Cardiac muscle cell (in vitro differentiated cells and primary cell): ENCODE measurements around the gene PCDHGB1. TPM values are rescaled to one million over a fixed set of nuclear protein-coding genes. Genes with fewer than 3 reads are reported as not detected.
"Not testable (repeated sequence)": the region's sequence is repeated elsewhere in the genome, so short reads cannot be mapped to it uniquely, and the experiment has no call there.

Experiments
- DNase-seq, 2 donors: peaks; one replicate each; pipeline versions ENCODE4 v3.0.0 to v3.0.0-alpha.2; 2010 to 2017; ENCODE audit warnings: low read depth in 1 of 2, low spot score in 1 of 2
- H3K27ac ChIP-seq: fragments of 200-600 bp; sonication (generic); 2 replicates; pipeline ENCODE4 v1.5.1; 2016
- H3K27me3 ChIP-seq: fragments of 200-600 bp; sonication (generic); 2 replicates; pipeline ENCODE4 v1.6.0; 2016; ENCODE audit warnings: control low read depth
- H3K36me3 ChIP-seq: fragments of 200-600 bp; sonication (generic); 2 replicates; pipeline ENCODE4 v1.5.1; 2016; ENCODE audit warnings: control low read depth
- H3K4me1 ChIP-seq: fragments of 200-600 bp; sonication (generic); 2 replicates; pipeline ENCODE4 v1.8.1; 2017; ENCODE audit warnings: low read depth, mild to moderate bottlenecking, mixed run types
- H3K4me3 ChIP-seq: fragments of 200-600 bp; sonication (generic); 2 replicates; pipeline ENCODE4 v1.5.1; 2016; ENCODE audit warnings: mild to moderate bottlenecking
- H3K9me3 ChIP-seq: fragments of 200-600 bp; sonication (generic); 2 replicates; pipeline ENCODE4 v1.5.1; 2017; ENCODE audit warnings: low read depth, mild to moderate bottlenecking, control low read depth
- polyA plus RNA-seq: library from polyadenylated mRNA; unstranded; fragments of >200 nt; fragmentation: Nextera tagmentation; extraction: Ambion mirVana; gene quantifications from 2 replicates; pipeline ENCODE4 v1.2.1, GENCODE V29; 2016
- total RNA-seq: library from RNA; depleted of rRNA; stranded (reverse); fragments of >200 nt; gene quantifications from 2 replicates; pipeline ENCODE4 v1.2.3, GENCODE V29; 2016
- TF ChIP-seq, protein P1 (sequence below): IDR thresholded peaks from 2 replicates; pipeline ENCODE4 v1.5.1; 2012; ENCODE audit warnings: low read depth, mild to moderate bottlenecking, low read length

Gene PCDHGB1
- total and polyA plus RNA-seq, 2 experiments from 2014 or later: 0.32 to 3.7 TPM

DNA sequence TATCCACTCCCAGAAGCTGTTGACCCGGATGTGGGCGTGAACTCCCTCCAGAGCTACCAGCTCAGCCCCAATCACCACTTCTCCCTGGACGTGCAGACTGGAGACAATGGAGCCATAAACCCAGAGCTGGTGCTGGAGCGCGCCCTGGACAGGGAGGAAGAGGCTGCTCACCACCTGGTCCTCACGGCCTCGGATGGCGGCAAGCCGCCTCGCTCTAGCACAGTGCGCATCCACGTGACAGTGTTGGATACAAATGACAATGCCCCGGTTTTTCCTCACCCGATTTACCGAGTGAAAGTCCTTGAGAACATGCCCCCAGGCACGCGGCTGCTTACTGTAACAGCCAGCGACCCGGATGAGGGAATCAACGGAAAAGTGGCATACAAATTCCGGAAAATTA, 43.4 kb downstream of the PCDHGB1 start:
- peaks cover 7% of the 10 kb centered on the region for H3K9me3 ChIP-seq
- TF ChIP-seq, protein P1, sequence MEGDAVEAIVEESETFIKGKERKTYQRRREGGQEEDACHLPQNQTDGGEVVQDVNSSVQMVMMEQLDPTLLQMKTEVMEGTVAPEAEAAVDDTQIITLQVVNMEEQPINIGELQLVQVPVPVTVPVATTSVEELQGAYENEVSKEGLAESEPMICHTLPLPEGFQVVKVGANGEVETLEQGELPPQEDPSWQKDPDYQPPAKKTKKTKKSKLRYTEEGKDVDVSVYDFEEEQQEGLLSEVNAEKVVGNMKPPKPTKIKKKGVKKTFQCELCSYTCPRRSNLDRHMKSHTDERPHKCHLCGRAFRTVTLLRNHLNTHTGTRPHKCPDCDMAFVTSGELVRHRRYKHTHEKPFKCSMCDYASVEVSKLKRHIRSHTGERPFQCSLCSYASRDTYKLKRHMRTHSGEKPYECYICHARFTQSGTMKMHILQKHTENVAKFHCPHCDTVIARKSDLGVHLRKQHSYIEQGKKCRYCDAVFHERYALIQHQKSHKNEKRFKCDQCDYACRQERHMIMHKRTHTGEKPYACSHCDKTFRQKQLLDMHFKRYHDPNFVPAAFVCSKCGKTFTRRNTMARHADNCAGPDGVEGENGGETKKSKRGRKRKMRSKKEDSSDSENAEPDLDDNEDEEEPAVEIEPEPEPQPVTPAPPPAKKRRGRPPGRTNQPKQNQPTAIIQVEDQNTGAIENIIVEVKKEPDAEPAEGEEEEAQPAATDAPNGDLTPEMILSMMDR: no peak
- H3K4me1 ChIP-seq: no peaks in the 10 kb centered on the region
- H3K27ac ChIP-seq: no peak overlapping the region
- no peaks in the 10 kb centered on the region for H3K27me3 ChIP-seq
- H3K36me3 ChIP-seq: no peaks in the 10 kb centered on the region
- no peak for DNase-seq
- no peak overlapping the region for H3K4me3 ChIP-seq

DNA sequence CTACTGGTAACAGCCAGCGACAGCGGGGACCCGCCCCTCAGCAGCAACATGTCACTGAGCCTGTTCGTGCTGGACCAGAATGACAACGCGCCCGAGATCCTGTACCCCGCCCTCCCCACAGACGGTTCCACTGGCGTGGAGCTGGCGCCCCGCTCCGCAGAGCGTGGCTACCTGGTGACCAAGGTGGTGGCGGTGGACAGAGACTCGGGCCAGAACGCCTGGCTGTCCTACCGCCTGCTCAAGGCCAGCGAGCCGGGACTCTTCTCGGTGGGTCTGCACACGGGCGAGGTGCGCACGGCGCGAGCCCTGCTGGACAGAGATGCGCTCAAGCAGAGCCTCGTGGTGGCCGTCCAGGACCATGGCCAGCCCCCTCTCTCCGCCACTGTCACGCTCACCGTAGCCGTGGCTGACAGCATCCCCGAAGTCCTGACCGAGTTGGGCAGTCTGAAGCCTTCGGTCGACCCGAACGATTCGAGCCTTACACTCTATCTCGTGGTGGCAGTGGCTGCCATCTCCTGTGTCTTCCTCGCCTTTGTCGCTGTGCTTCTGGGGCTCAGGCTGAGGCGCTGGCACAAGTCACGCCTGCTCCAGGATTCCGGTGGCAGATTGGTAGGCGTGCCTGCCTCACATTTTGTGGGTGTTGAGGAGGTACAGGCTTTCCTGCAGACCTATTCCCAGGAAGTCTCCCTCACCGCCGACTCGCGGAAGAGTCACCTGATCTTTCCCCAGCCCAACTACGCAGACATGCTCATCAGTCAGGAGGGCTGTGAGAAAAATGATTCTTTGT, 44.7 kb downstream of the PCDHGB1 start:
- not testable (repeated sequence) for H3K36me3 ChIP-seq, H3K4me1 ChIP-seq, DNase-seq, H3K27ac ChIP-seq, H3K9me3 ChIP-seq, H3K4me3 ChIP-seq, H3K27me3 ChIP-seq

DNA sequence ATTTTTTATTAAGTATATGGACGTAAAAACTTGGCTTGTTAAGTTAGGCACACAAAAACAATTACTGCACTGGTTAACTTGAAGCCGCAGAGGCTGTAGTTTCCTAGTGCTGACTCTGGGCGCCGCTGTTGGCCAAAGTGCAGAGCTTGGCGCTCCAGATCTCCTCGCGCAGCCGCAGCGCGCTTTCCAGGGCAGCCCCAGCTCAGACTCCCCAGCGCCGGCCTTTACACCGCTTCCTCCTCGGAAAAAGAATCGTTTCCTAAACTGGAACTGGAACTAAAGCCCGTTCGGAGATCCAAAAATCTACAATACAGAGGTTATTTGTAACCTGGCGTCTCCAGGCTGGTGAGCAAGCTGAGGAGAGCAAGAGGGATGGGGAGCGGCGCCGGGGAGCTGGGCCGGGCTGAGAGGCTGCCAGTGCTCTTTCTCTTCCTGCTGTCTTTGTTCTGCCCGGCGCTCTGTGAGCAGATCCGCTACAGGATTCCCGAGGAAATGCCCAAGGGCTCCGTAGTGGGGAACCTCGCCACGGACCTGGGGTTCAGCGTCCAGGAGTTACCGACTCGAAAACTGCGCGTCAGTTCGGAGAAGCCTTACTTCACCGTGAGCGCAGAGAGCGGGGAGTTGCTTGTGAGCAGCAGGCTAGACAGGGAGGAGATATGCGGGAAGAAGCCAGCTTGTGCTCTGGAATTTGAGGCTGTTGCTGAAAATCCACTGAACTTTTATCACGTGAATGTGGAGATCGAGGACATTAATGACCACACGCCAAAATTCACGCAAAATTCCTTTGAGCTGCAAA, 48.1 kb downstream of the PCDHGB1 start, which contains the start of gene PCDHGB5:
TSS of gene PCDHGB5 (plus strand) at position 192 of the 796 bp plus-strand sequence. CDS start at position 373, 181 bp downstream.
- peak in 1 of 2 donors; percentile 60 for DNase-seq
- H3K27ac ChIP-seq, H3K27me3 ChIP-seq, H3K36me3 ChIP-seq, H3K4me1 ChIP-seq, H3K4me3 ChIP-seq, H3K9me3 ChIP-seq: not testable (repeated sequence)
- TF ChIP-seq, protein P1: peak; percentile 58

DNA sequence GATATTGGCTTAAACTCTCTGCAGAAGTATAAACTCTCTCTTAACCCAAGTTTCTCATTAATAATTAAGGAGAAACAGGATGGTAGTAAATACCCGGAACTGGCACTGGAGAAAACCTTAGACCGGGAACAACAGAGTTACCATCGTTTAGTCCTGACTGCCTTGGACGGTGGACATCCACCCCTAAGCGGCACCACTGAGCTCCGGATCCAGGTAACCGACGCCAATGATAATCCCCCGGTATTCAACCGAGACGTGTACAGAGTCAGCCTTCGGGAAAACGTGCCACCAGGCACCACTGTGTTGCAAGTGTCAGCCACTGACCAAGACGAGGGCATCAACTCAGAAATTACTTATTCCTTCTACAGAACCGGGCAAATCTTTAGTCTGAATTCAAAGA, 48.7 kb downstream of the PCDHGB1 start:
- DNase-seq: no peak
- Histone ChIP-seq H3K36me3 (no peaks in the 10 kb centered on the region), H3K4me3 (no peak overlapping the region), H3K4me1 (no peaks in the 10 kb centered on the region), H3K27me3 (no peaks in the 10 kb centered on the region), H3K9me3 (no peaks in the 10 kb centered on the region), H3K27ac (no peak overlapping the region)
- TF ChIP-seq, protein P1: no peak

DNA sequence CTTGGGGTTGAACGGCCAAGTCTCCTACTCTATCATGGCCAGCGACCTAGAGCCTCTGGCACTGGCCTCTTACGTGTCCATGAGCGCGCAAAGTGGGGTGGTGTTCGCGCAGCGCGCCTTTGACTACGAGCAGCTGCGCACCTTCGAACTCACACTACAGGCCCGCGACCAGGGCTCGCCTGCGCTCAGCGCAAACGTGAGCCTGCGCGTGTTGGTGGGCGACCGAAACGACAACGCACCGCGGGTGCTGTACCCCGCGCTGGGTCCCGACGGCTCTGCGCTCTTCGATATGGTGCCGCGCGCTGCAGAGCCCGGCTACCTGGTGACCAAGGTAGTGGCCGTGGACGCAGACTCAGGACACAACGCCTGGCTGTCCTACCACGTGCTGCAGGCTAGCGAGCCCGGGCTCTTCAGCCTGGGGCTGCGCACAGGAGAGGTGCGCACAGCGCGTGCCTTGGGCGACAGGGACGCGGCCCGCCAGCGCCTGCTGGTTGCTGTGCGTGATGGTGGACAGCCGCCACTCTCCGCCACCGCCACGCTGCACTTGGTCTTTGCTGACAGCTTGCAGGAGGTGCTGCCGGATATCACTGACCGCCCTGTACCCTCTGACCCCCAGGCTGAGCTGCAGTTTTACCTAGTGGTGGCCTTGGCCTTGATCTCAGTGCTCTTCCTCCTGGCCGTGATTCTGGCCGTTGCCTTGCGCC, 49.8 kb downstream of the PCDHGB1 start:
- TF ChIP-seq, protein P1: no peak
- no peaks in the 10 kb centered on the region for H3K4me1 ChIP-seq
- H3K27me3 ChIP-seq: no peaks in the 10 kb centered on the region
- H3K36me3 ChIP-seq: no peaks in the 10 kb centered on the region
- no peak overlapping the region for H3K27ac ChIP-seq
- DNase-seq: no peak
- no peak overlapping the region for H3K4me3 ChIP-seq
- H3K9me3 ChIP-seq: no peaks in the 10 kb centered on the region

Other genes with a start within 250 kb of the PCDHGB1 start
Only the 30 nearest of the 37 such genes appear.
- gene PCDHB9, start 162.9 kb upstream of the PCDHGB1 start, total RNA-seq: 7.4 and 7.9 TPM in 2 replicates
- gene PCDHB9, start 162.9 kb upstream of the PCDHGB1 start, polyA plus RNA-seq: 2.5 and 2.9 TPM in 2 replicates
- gene PCDHB10, start 157.7 kb upstream of the PCDHGB1 start, total RNA-seq: 8.8 and 10.9 TPM in 2 replicates
- 7.8 and 9.0 TPM in 2 replicates for gene PCDHB10, start 157.7 kb upstream of the PCDHGB1 start, polyA plus RNA-seq
- 4.7 and 8.6 TPM in 2 replicates for gene PCDHB11, start 150.5 kb upstream of the PCDHGB1 start, total RNA-seq
- gene PCDHB11, start 150.5 kb upstream of the PCDHGB1 start, polyA plus RNA-seq: 2.4 and 3.1 TPM in 2 replicates
- 9.5 and 17.7 TPM in 2 replicates for gene PCDHB12, start 141.4 kb upstream of the PCDHGB1 start, total RNA-seq
- gene PCDHB12, start 141.4 kb upstream of the PCDHGB1 start, polyA plus RNA-seq: 2.1 and 3.5 TPM in 2 replicates
- gene PCDHB13, start 136.2 kb upstream of the PCDHGB1 start, total RNA-seq: 7.8 and 8.4 TPM in 2 replicates
- 1.3 and 3.1 TPM in 2 replicates for gene PCDHB13, start 136.2 kb upstream of the PCDHGB1 start, polyA plus RNA-seq
- 17.3 and 21.2 TPM in 2 replicates for gene PCDHB14, start 126.8 kb upstream of the PCDHGB1 start, total RNA-seq
- 8.1 and 11.8 TPM in 2 replicates for gene PCDHB14, start 126.8 kb upstream of the PCDHGB1 start, polyA plus RNA-seq
- gene PCDHB15, start 104.7 kb upstream of the PCDHGB1 start, total RNA-seq: 21.3 and 32.4 TPM in 2 replicates
- 13.3 and 19.3 TPM in 2 replicates for gene PCDHB15, start 104.7 kb upstream of the PCDHGB1 start, polyA plus RNA-seq
- gene SLC25A2, start 46.0 kb upstream of the PCDHGB1 start, total RNA-seq: 0.42 TPM in 1 of 2 replicates, not detected in the other
- not detected in 2 replicates for gene SLC25A2, start 46.0 kb upstream of the PCDHGB1 start, polyA plus RNA-seq
- 93.8 and 124 TPM in 2 replicates for gene TAF7, start 29.3 kb upstream of the PCDHGB1 start, total RNA-seq
- gene TAF7, start 29.3 kb upstream of the PCDHGB1 start, polyA plus RNA-seq: 165 and 215 TPM in 2 replicates
- gene PCDHGA1, start 19.6 kb upstream of the PCDHGB1 start, total RNA-seq: 1.7 and 2.3 TPM in 2 replicates
- gene PCDHGA1, start 19.6 kb upstream of the PCDHGB1 start, polyA plus RNA-seq: 0.40 and 1.2 TPM in 2 replicates
- gene PCDHGA2, start 11.3 kb upstream of the PCDHGB1 start, total RNA-seq: 0.95 and 1.8 TPM in 2 replicates
- gene PCDHGA2, start 11.3 kb upstream of the PCDHGB1 start, polyA plus RNA-seq: 0.18 and 1.1 TPM in 2 replicates
- gene PCDHGA3, start 6.3 kb upstream of the PCDHGB1 start, total RNA-seq: 1.5 and 3.2 TPM in 2 replicates
- 1.4 and 2.2 TPM in 2 replicates for gene PCDHGA3, start 6.3 kb upstream of the PCDHGB1 start, polyA plus RNA-seq
- gene PCDHGA4, start 4.9 kb downstream of the PCDHGB1 start, total RNA-seq: 1.5 and 1.8 TPM in 2 replicates
- 0.20 and 0.32 TPM in 2 replicates for gene PCDHGA4, start 4.9 kb downstream of the PCDHGB1 start, polyA plus RNA-seq
- gene PCDHGB2, start 9.9 kb downstream of the PCDHGB1 start, total RNA-seq: 2.7 and 3.0 TPM in 2 replicates
- gene PCDHGB2, start 9.9 kb downstream of the PCDHGB1 start, polyA plus RNA-seq: 1.0 and 2.8 TPM in 2 replicates
- 1.1 and 1.2 TPM in 2 replicates for gene PCDHGA5, start 14.1 kb downstream of the PCDHGB1 start, total RNA-seq
- gene PCDHGA5, start 14.1 kb downstream of the PCDHGB1 start, polyA plus RNA-seq: 0.09 TPM in 1 of 2 replicates, not detected in the other
- gene PCDHGB3, start 20.1 kb downstream of the PCDHGB1 start, total RNA-seq: 0.71 and 1.2 TPM in 2 replicates
- 0.27 TPM in 1 of 2 replicates, not detected in the other for gene PCDHGB3, start 20.1 kb downstream of the PCDHGB1 start, polyA plus RNA-seq
- gene PCDHGA6, start 23.8 kb downstream of the PCDHGB1 start, total RNA-seq: 0.66 and 0.88 TPM in 2 replicates
- gene PCDHGA6, start 23.8 kb downstream of the PCDHGB1 start, polyA plus RNA-seq: not detected in 2 replicates
- gene PCDHGA7, start 32.6 kb downstream of the PCDHGB1 start, total RNA-seq: 1.0 and 1.2 TPM in 2 replicates
- 0.20 TPM in 1 of 2 replicates, not detected in the other for gene PCDHGA7, start 32.6 kb downstream of the PCDHGB1 start, polyA plus RNA-seq
- gene PCDHGB4, start 37.6 kb downstream of the PCDHGB1 start, total RNA-seq: 17.4 and 23.5 TPM in 2 replicates
- 9.9 and 12.5 TPM in 2 replicates for gene PCDHGB4, start 37.6 kb downstream of the PCDHGB1 start, polyA plus RNA-seq
- gene PCDHGA8, start 42.5 kb downstream of the PCDHGB1 start, total RNA-seq: 2.3 and 2.5 TPM in 2 replicates
- gene PCDHGA8, start 42.5 kb downstream of the PCDHGB1 start, polyA plus RNA-seq: 0.37 and 1.0 TPM in 2 replicates
- gene PCDHGB5, start 47.8 kb downstream of the PCDHGB1 start, total RNA-seq: 1.2 and 2.6 TPM in 2 replicates
- 0.66 TPM in 1 of 2 replicates, not detected in the other for gene PCDHGB5, start 47.8 kb downstream of the PCDHGB1 start, polyA plus RNA-seq
- gene PCDHGA9, start 52.7 kb downstream of the PCDHGB1 start, total RNA-seq: 1.1 and 1.8 TPM in 2 replicates
- gene PCDHGA9, start 52.7 kb downstream of the PCDHGB1 start, polyA plus RNA-seq: 0.04 and 0.70 TPM in 2 replicates
- gene PCDHGB6, start 57.9 kb downstream of the PCDHGB1 start, total RNA-seq: 28.7 and 48.6 TPM in 2 replicates
- 26.1 and 44.1 TPM in 2 replicates for gene PCDHGB6, start 57.9 kb downstream of the PCDHGB1 start, polyA plus RNA-seq
- gene PCDHGA10, start 62.9 kb downstream of the PCDHGB1 start, total RNA-seq: 4.5 and 7.3 TPM in 2 replicates
- 1.1 and 1.4 TPM in 2 replicates for gene PCDHGA10, start 62.9 kb downstream of the PCDHGB1 start, polyA plus RNA-seq
- 11.3 and 19.9 TPM in 2 replicates for gene PCDHGB7, start 67.6 kb downstream of the PCDHGB1 start, total RNA-seq
- 8.4 and 12.3 TPM in 2 replicates for gene PCDHGB7, start 67.6 kb downstream of the PCDHGB1 start, polyA plus RNA-seq
- 3.6 and 5.0 TPM in 2 replicates for gene PCDHGA11, start 71.0 kb downstream of the PCDHGB1 start, total RNA-seq
- 0.64 and 1.7 TPM in 2 replicates for gene PCDHGA11, start 71.0 kb downstream of the PCDHGB1 start, polyA plus RNA-seq
- 1.7 and 6.1 TPM in 2 replicates for gene PCDHGA12, start 80.4 kb downstream of the PCDHGB1 start, total RNA-seq
- 0.45 and 0.52 TPM in 2 replicates for gene PCDHGA12, start 80.4 kb downstream of the PCDHGB1 start, polyA plus RNA-seq
- gene PCDHGC3, start 125.9 kb downstream of the PCDHGB1 start, total RNA-seq: 23.6 and 29.9 TPM in 2 replicates
- gene PCDHGC3, start 125.9 kb downstream of the PCDHGB1 start, polyA plus RNA-seq: 23.0 and 29.8 TPM in 2 replicates
- gene PCDHGC4, start 134.9 kb downstream of the PCDHGB1 start, total RNA-seq: 1.1 and 7.9 TPM in 2 replicates
- 0.84 and 2.9 TPM in 2 replicates for gene PCDHGC4, start 134.9 kb downstream of the PCDHGB1 start, polyA plus RNA-seq
- 0.74 and 2.2 TPM in 2 replicates for gene PCDHGC5, start 139.0 kb downstream of the PCDHGB1 start, total RNA-seq
- gene PCDHGC5, start 139.0 kb downstream of the PCDHGB1 start, polyA plus RNA-seq: not detected in 2 replicates